ENCODE measurements around the gene UBE2J1.
"Not testable (repeated sequence)": the region's sequence is repeated elsewhere in the genome, so short reads cannot be mapped to it uniquely, and the experiment has no call there.

The UBE2J1 gene

GRCh38 chr6:89320012-89320559 is 32.4 kb downstream of the UBE2J1 start:
- DNase-seq (ENCODE audit: low spot score): no peak

DNA sequence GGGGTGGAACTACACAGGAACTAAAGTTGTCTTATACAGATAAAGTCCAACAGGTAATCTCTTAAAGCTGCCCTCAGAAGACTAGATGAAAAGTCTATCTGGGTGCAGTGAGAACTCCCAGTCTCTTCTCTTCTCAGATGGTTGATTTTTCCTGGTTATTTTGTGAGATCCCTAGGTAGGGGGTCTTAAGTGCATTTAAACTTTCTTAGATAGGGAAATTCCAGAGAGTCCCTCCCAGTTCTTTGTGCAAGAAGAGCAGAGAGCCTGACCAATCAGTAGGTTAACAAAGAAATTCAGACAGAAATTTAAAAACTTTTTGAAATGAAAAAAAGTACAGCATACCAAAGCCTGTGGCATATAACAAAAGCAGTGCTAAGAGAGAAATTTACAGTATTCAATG is 35.5 kb downstream of the UBE2J1 start:
- no peak for DNase-seq (ENCODE audit: low spot score)

- no peak for DNase-seq (ENCODE audit: low spot score)
Observed at GRCh38 chr6:89315249-89315885, 37.2 kb downstream of the UBE2J1 start, which contains the start of gene GABRR2. TSS of gene GABRR2 (minus strand) at chr6:89315299. CDS start at chr6:89315165, 134 bp downstream.

GRCh38 chr6:89314692-89315091 is 37.8 kb downstream of the UBE2J1 start:
- no peak for DNase-seq (ENCODE audit: low spot score)

DNA sequence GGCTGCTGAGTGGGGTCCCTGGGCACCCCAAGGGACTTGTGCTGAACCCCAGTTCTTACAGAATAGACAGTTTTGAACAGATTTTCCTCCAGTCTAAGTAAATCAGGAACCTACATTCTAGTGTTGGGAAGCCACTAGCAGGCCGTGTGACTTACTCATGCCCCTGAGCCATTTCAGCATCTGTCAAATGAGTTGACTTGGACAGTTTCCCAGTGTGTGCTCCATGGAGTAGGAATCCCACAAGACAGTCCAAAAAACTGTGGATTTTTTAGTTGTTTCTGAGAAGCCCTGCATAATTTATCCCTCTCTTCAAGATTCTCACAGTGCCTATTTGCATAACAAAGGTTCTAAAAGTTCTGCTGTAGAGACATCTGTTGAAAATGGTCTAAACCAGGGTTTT is 39.5 kb downstream of the UBE2J1 start:
- no peak for DNase-seq (ENCODE audit: low spot score)

GRCh38 chr6:89311853-89312531 is 40.5 kb downstream of the UBE2J1 start:
- DNase-seq (ENCODE audit: low spot score): no peak

- DNase-seq (ENCODE audit: low spot score): no peak
Observed at GRCh38 chr6:89311530-89311852, 41.0 kb downstream of the UBE2J1 start.

- no peak for DNase-seq (ENCODE audit: low spot score)
Observed at GRCh38 chr6:89310929-89311328, 41.6 kb downstream of the UBE2J1 start.

GRCh38 chr6:89308525-89309395 is 43.8 kb downstream of the UBE2J1 start:
- no peak for DNase-seq (ENCODE audit: low spot score)

GRCh38 chr6:89304517-89304916 is 48.0 kb downstream of the UBE2J1 start:
- DNase-seq (ENCODE audit: low spot score): not testable (repeated sequence)

- no peak for DNase-seq (ENCODE audit: low spot score)
Observed at GRCh38 chr6:89302936-89303335, 49.6 kb downstream of the UBE2J1 start.

DNA sequence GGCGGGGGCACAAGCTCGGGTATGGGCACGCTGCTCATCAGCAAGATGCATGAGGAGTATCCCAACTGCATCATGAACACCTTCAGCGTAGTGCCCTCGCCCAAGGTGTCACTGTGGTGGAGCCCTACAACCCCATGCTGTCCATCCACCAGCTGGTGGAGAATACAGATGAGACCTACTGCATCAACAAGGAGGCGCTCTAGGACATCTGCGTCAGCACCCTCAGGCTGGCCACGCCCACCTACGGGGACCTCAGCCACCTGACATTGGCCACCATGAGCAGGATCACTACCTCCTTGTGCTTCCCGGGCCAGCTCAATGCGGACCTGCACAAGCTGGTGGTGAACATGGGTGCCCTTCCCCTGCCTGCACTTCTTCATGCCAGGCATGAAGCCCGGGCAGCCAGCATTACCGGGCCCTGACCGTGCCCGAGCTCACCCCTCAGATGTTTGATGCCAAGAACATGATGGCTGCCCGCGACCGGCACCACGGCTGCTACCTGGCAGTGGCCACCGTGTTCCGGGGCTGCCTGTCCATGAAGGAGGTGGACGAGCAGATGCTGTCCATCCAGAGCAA is 50.2 kb downstream of the UBE2J1 start:
- DNase-seq (ENCODE audit: low spot score): no peak

GRCh38 chr6:89301586-89302194 is 50.8 kb downstream of the UBE2J1 start:
- DNase-seq (ENCODE audit: low spot score): no peak

GRCh38 chr6:89299466-89299850 is 53.1 kb downstream of the UBE2J1 start:
- no peak for DNase-seq (ENCODE audit: low spot score)

DNA sequence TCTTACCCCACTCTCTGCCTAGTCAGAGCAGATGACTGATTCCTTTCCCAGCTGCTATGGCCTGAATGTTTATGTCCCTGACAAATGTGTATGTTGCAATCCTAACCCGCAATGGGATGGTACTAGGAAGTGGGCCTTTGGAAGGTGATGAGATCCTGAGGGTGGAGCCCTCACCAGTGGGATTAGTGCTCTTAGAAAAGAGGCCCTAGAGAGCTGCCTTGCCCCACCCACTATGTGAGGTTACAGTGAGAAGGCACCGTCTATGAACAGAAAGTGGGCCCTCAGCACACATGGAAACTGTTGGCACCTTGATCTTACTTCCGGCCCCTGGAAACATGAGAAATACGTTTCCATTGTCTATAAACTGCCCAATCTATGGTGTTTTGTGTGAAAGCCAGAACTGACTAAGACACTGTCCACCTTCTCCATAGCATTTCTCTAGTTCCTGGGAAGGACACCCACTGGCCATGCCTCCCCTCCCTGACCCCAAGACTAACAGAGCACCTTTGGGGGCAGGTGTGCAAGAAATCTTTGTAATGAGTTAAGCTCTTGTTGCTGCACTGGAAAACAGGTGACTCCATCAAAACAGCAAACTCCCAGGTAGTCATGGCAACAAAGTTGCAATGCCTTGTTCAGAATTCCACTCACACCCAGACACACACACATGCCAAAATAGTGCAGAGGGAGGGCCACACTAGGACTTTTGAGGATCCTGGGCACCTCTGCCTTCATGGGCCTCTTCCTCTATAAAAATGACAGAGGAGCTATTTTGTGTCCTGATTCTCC is 53.6 kb downstream of the UBE2J1 start:
- no peak for DNase-seq (ENCODE audit: low spot score)

- DNase-seq (ENCODE audit: low spot score): no peak
Observed at GRCh38 chr6:89297695-89298351, 54.7 kb downstream of the UBE2J1 start.

- no peak for DNase-seq (ENCODE audit: low spot score)
Observed at GRCh38 chr6:89295981-89296380, 56.5 kb downstream of the UBE2J1 start.

DNA sequence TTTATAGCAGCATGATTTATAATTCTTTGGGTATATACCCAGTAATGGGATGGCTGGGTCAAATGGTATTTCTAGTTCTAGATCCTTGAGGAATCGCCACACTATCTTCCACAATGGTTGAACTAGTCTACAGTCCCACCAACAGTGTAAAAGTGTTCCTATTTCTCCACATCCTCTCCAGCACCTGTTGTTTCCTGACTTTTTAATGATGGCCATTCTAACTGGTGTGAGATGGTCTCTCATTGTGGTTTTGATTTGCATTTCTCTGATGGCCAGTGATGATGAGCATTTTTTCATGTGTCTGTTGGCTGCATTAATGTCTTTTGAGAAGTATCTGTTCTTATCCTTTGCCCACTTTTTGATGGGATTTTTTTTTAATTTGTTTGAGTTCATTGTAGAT is 57.4 kb downstream of the UBE2J1 start:
- not testable (repeated sequence) for DNase-seq (ENCODE audit: low spot score)

- DNase-seq (ENCODE audit: low spot score): no peak
Observed at GRCh38 chr6:89291256-89291819, 61.2 kb downstream of the UBE2J1 start.
